OCI-LY7 (cell line): ENCODE data around the gene PRKCA. TPM values are rescaled to one million over a fixed set of nuclear protein-coding genes. Genes with fewer than 3 reads are reported as not detected.

Experiments
- BruUV-seq: library from RNA; stranded (reverse); fragments of 400-500 nt; replicated peaks from 2 replicates; lab custom pipeline; 2021; lab: Mats Ljungman, UMichigan
- CTCF ChIA-PET: fragments of 300-600 bp; sonication (Branson Sonifier 250); formaldehyde crosslinking; loops from one replicate; lab custom pipeline; 2022; ENCODE audit warnings: antibody characterized with exemption; ENCODE audit not compliant: unreplicated experiment; lab: Charles Lee
- POLR2A ChIA-PET: fragments of 300-600 bp; sonication (Branson Sonifier 250); formaldehyde crosslinking; loops from one replicate; lab custom pipeline; 2022; ENCODE audit warnings: antibody characterized with exemption; lab: Charles Lee
- DNase-seq: peaks from one replicate; pipeline ENCODE4 v3.0.0-alpha.2; 2015; ENCODE audit warnings: low spot score
- H2AFZ ChIP-seq: fragments of 200-600 bp; sonication (generic), shearing (Covaris generic); 2 replicates; pipeline ENCODE4 v1.6.1; 2014; ENCODE audit warnings: mild to moderate bottlenecking, antibody characterized with exemption, low read length, moderate library complexity
- H3K27ac ChIP-seq: fragments of 200-600 bp; sonication (generic); 2 replicates; pipeline ENCODE4 v1.5.1; 2014; ENCODE audit warnings: mixed run types, low read depth, mild to moderate bottlenecking, moderate library complexity, low read length, inconsistent platforms; ENCODE audit not compliant: poor library complexity, severe bottlenecking
- H3K36me3 ChIP-seq: fragments of 200-600 bp; sonication (generic); 2 replicates; pipeline ENCODE4 v1.6.1; 2014; ENCODE audit warnings: mild to moderate bottlenecking, antibody characterized with exemption, low read length, moderate library complexity, mixed read lengths; ENCODE audit not compliant: insufficient read depth
- H3K4me1 ChIP-seq: fragments of 200-600 bp; sonication (generic); 2 replicates; pipeline ENCODE4 v1.5.1; 2014; ENCODE audit warnings: mild to moderate bottlenecking, low read length; ENCODE audit not compliant: insufficient read depth, poor library complexity, severe bottlenecking
- H3K4me2 ChIP-seq: fragments of 200-600 bp; sonication (generic); 2 replicates; pipeline ENCODE4 v1.6.1; 2014; ENCODE audit warnings: mild to moderate bottlenecking, low read length
- H3K4me3 ChIP-seq: fragments of 200-600 bp; sonication (generic); 2 replicates; pipeline ENCODE4 v1.5.1; 2014; ENCODE audit warnings: mild to moderate bottlenecking, low read depth, low read length; ENCODE audit not compliant: poor library complexity, severe bottlenecking
- H3K79me2 ChIP-seq: fragments of 200-600 bp; sonication (generic); 2 replicates; pipeline ENCODE4 v1.6.1; 2016; ENCODE audit warnings: low read depth, mild to moderate bottlenecking, low read length, moderate library complexity, mixed read lengths; ENCODE audit not compliant: insufficient read depth
- H3K9me2 ChIP-seq: fragments of 200-600 bp; sonication (generic); 2 replicates; pipeline ENCODE4 v1.6.1; 2016; ENCODE audit warnings: mild to moderate bottlenecking, low read length, mixed read lengths; ENCODE audit not compliant: insufficient read depth
- H3K9me3 ChIP-seq: fragments of 200-600 bp; sonication (generic); 2 replicates; pipeline ENCODE4 v1.6.1; 2014; ENCODE audit warnings: mild to moderate bottlenecking, mixed run types, low read length, mixed read lengths
- H4K20me1 ChIP-seq: fragments of 200-600 bp; sonication (generic); 2 replicates; pipeline ENCODE4 v1.6.1; 2014; ENCODE audit warnings: mild to moderate bottlenecking, antibody characterized with exemption, low read length, moderate library complexity, mixed read lengths; ENCODE audit not compliant: insufficient read depth
- EZH2phosphoT487 ChIP-seq: fragments of 200-600 bp; sonication (generic); IDR thresholded peaks from 2 replicates; pipeline ENCODE4 v1.6.1; 2018; ENCODE audit warnings: low read depth, borderline replicate concordance, mild to moderate bottlenecking, mixed run types, antibody characterized with exemption, low read length, moderate library complexity, mixed read lengths
- intact Hi-C: fragments of 100-400 bp; cut with micrococcal nuclease; formaldehyde crosslinking; loops from one replicate; pipeline ENCODE4 v1.10.0; 2022; ENCODE audit not compliant: unreplicated experiment
- total RNA-seq, 2 experiments: library from RNA; depleted of rRNA in 1 of 2; stranded (reverse); fragments of >200 nt in 1 of 2; shearing (Covaris generic) in 1 of 2; gene quantifications; 2 replicates each; pipeline ENCODE4 v1.2.3, GENCODE V29; 2014 to 2022
- TF ChIP-seq, protein P1 (sequence below): fragments of 200-600 bp; sonication (generic); conservative IDR thresholded peaks from 2 replicates; pipeline ENCODE4 v1.5.1; 2014; ENCODE audit warnings: mild to moderate bottlenecking, antibody characterized with exemption, low read length, moderate library complexity, mixed read lengths

Gene PRKCA
- total RNA-seq, 2 experiments from 2014 or later, result 6.6 to 32.1 TPM

DNA sequence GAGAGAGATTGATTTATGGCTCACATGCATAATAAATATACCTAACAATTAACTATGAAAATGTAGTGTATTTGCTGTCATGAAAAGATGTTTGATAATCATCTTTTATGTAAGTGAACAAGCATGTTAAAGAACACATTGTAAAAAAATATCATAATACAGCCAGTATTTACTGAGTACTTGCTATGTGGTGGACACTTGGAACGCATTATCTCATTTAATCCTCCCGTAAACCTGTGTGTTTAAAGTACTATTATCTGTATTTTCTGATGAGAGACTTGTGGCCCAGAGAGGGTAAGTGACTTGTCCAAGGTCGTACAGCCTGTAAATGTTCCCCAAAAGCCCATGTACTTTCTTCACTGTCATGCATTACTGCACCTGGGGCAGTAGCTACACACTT, 70.7 kb downstream of the PRKCA start:
- POLR2A ChIA-PET, result no interaction called here
- intact Hi-C loops, result no loop called here
- no peak overlapping the region for H2AFZ ChIP-seq

DNA sequence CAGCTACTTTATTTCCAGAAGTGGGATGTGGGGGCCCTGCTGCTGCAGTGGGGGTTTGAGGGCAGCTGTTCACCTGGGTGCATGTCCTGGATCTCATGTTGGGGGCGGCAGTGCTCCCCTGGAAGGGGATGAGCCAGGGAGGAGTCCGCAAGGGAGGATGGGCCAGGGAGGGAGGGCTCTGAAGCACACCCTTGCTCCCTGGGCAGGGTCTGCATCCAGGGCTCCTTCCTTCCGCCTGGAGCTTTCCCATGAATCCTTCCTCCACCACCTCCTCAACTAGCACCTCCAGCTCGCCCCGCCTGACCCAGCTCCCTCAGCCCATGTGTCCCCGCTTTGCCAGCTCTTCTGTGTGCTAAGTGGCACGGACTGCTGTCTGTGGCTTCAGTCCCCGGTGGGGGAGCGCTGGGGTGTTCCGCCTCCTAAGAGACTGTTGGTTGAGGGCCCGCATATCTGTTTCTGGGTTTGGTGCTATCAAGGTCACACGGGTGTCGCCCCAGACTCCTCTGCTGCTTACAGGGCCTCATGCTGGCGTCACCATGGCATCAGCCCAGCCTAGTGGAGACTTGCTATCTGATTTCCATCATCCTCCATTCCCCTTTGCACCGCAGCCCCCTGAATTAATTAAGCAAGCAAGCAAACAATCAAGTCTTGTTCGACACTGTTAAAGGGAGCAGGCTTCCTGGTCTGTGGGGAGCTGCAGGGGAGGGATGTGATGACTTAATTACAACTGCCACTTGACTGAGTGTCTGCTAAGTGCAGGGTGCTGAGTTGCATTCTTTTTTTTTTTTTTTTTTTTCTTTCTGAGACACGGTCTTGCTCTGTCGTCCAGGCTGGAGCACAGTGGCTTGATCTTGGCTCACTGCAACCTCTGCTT, 71.8 kb downstream of the PRKCA start:
- Histone ChIP-seq H3K36me3 (no peaks in the 10 kb centered on the region), H3K9me3 (no peaks in the 10 kb centered on the region), H3K9me2 (no peaks in the 10 kb centered on the region), H2AFZ (no peak overlapping the region), H3K4me1 (no peaks in the 10 kb centered on the region), H3K27ac (no peak overlapping the region), H3K4me2 (no peak overlapping the region), H3K79me2 (no peaks in the 10 kb centered on the region), H4K20me1 (no peaks in the 10 kb centered on the region), H3K4me3 (no peak overlapping the region)
- no peak for TF ChIP-seq EZH2phosphoT487
- TF ChIP-seq, protein P1, sequence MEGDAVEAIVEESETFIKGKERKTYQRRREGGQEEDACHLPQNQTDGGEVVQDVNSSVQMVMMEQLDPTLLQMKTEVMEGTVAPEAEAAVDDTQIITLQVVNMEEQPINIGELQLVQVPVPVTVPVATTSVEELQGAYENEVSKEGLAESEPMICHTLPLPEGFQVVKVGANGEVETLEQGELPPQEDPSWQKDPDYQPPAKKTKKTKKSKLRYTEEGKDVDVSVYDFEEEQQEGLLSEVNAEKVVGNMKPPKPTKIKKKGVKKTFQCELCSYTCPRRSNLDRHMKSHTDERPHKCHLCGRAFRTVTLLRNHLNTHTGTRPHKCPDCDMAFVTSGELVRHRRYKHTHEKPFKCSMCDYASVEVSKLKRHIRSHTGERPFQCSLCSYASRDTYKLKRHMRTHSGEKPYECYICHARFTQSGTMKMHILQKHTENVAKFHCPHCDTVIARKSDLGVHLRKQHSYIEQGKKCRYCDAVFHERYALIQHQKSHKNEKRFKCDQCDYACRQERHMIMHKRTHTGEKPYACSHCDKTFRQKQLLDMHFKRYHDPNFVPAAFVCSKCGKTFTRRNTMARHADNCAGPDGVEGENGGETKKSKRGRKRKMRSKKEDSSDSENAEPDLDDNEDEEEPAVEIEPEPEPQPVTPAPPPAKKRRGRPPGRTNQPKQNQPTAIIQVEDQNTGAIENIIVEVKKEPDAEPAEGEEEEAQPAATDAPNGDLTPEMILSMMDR, result no peak
- BruUV-seq, result no TSS peak
- DNase-seq, result no peak
- intact Hi-C loops, result no loop called here
- CTCF ChIA-PET, result no interaction called here
- POLR2A ChIA-PET, result no interaction called here

More for the DNA sequence above, 70.7 kb downstream of the PRKCA start:
- Histone ChIP-seq H3K9me3 (no peaks in the 10 kb centered on the region), H3K4me1 (no peaks in the 10 kb centered on the region), H3K27ac (no peak overlapping the region), H3K4me2 (no peak overlapping the region), H4K20me1 (no peaks in the 10 kb centered on the region), H3K4me3 (no peak overlapping the region), H3K9me2 (no peaks in the 10 kb centered on the region), H3K79me2 (no peaks in the 10 kb centered on the region), H3K36me3 (no peaks in the 10 kb centered on the region)
- CTCF ChIA-PET, result no interaction called here
- TF ChIP-seq, protein P1, result no peak
- no peak for DNase-seq
- BruUV-seq, result no TSS peak

DNA sequence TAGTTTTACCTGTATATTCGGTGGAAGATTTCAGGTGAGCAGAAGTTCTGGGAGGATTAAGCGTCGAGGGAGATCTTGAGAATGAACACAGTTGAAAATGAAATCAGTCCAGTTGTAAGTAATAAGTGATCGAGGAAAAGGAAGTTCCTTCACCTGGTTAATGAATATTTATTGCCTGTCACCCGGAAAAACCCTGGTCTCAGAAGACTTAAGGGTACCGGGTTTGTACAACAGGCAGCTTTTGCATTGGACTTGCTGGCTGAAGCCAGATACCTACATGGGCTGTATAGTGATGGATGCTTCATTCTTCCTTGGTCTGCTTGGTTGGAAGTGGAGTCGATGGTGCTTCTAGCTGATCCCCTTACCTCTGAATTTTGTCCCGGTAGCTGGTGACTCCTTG, 72.7 kb downstream of the PRKCA start:
- Histone ChIP-seq H4K20me1 (no peaks in the 10 kb centered on the region), H3K4me2 (no peak overlapping the region), H3K9me2 (no peaks in the 10 kb centered on the region), H3K36me3 (no peaks in the 10 kb centered on the region), H3K9me3 (no peaks in the 10 kb centered on the region), H3K79me2 (no peaks in the 10 kb centered on the region), H3K4me3 (no peak overlapping the region), H2AFZ (no peak overlapping the region), H3K4me1 (no peaks in the 10 kb centered on the region), H3K27ac (no peak overlapping the region)
- BruUV-seq, result TSS peak; percentile 21
- ChIA-PET CTCF (no interaction called here), POLR2A (interaction anchor here (0.6 kb wide), 1 partner anchor 316 kb away, joined by 3 read pairs; no protein-coding TSS in a partner anchor)
- TF ChIP-seq, protein P1, result no peak
- no peak for TF ChIP-seq EZH2phosphoT487
- peak; percentile 3 for DNase-seq
- intact Hi-C loops, result no loop called here
